Tibial artery (tissue), 4 donors: ENCODE results near the gene GNAT2.

Experiments used
- DNase-seq, 2 donors: peaks; one replicate each; pipeline ENCODE4 v3.0.0-alpha.2; 2019
- H3K27ac ChIP-seq, 2 donors: fragments of 200-600 bp; sonication (generic) in 1 of 2; 1 replicate in 1 of 2; 2 replicates in 1 of 2; pipeline ENCODE4 v1.5.1; 2018 to 2019; ENCODE audit warnings: mild to moderate bottlenecking in 1 of 2
- H3K27me3 ChIP-seq, 2 donors: fragments of 200-600 bp; sonication (generic) in 1 of 2; one replicate each; pipeline versions ENCODE4 v1.5.1 to v1.6.0; 2016 to 2019
- H3K36me3 ChIP-seq, 3 donors: fragments of 200-600 bp; sonication (generic) in 2 of 3; one replicate each; pipeline ENCODE4 v1.5.1; 2016 to 2019; ENCODE audit warnings: mild to moderate bottlenecking in 2 of 3
- H3K4me1 ChIP-seq, 4 donors: fragments of 200-600 bp; sonication (generic) in 2 of 4; 1 replicate in 3 of 4; 2 replicates in 1 of 4; pipeline ENCODE4 v1.5.1; 2016 to 2019
- H3K4me3 ChIP-seq, 2 donors: fragments of 200-600 bp; sonication (generic) in 1 of 2; 1 replicate in 1 of 2; 2 replicates in 1 of 2; pipeline ENCODE4 v1.5.1; 2018 to 2019; ENCODE audit warnings: mild to moderate bottlenecking in 2 of 2
- H3K9me3 ChIP-seq, 3 donors: fragments of 200-600 bp; sonication (generic) in 1 of 3; one replicate each; pipeline ENCODE4 v1.5.1; 2016 to 2019
- intact Hi-C: fragments of 100-400 bp; cut with DNase I; formaldehyde crosslinking; loops from one replicate; pipeline ENCODE4 v1.15.0; 2023; ENCODE audit warnings: low total_unique reads
- TF ChIP-seq, protein P1 (sequence below), 2 experiments: fragments of 200-600 bp in 1 of 2; fragments of 450-650 bp in 1 of 2; IDR thresholded peaks; one replicate each; pipeline ENCODE4 v1.5.1; 2017 to 2019; ENCODE audit warnings: antibody characterized with exemption in 2 of 2, mild to moderate bottlenecking in 1 of 2, moderate library complexity in 1 of 2

Gene GNAT2

DNA sequence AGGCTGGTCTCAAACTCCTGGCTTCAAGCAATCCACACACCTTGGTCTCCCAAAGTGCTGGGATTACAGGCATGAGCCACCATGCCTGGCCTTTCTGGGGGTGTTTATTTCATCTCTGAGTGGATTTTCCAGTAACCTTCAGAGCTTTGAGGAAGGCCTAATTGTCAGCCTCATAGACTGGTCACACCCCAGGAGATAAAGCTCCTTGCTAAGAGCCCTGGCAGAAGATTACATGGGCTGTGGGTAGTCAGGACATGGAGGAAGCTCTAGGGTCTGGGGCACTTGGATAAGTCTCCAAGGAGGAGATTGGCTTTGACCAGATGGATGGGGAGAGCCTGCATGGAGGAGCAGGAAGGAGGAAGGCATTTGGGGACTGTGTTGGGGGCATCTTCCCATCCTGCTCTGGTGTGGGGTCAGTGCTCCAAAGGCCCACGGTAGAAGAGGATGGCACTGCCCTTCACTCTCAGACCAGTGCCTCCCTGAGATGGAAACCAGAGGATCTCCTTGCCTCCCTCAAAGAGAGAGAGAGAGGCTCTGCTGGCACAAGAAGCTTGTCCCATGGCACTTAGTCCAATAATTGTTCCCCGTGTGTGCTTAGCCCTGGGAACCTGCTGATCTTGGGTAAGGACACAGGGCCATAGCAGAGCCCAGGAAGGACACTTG is 21.8 kb upstream of the GNAT2 start:
- peak in 1 of 2 donors; percentile 52 for DNase-seq
- Histone ChIP-seq H3K27me3 (no peaks in the 10 kb centered on the region), H3K9me3 (no peaks in the 10 kb centered on the region), H3K27ac (no peak overlapping the region), H3K4me1 (peaks cover 0 to 14% (median 6%) of the 10 kb centered on the region in 4 donors), H3K4me3 (no peak overlapping the region), H3K36me3 (no peaks in the 10 kb centered on the region)
- intact Hi-C loops, result loop anchor here (5.0 kb wide), 2 partner anchors 46 to 131 kb away; partner anchors contain the start of gene GSTM1
- TF ChIP-seq, protein P1, sequence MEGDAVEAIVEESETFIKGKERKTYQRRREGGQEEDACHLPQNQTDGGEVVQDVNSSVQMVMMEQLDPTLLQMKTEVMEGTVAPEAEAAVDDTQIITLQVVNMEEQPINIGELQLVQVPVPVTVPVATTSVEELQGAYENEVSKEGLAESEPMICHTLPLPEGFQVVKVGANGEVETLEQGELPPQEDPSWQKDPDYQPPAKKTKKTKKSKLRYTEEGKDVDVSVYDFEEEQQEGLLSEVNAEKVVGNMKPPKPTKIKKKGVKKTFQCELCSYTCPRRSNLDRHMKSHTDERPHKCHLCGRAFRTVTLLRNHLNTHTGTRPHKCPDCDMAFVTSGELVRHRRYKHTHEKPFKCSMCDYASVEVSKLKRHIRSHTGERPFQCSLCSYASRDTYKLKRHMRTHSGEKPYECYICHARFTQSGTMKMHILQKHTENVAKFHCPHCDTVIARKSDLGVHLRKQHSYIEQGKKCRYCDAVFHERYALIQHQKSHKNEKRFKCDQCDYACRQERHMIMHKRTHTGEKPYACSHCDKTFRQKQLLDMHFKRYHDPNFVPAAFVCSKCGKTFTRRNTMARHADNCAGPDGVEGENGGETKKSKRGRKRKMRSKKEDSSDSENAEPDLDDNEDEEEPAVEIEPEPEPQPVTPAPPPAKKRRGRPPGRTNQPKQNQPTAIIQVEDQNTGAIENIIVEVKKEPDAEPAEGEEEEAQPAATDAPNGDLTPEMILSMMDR (IDR thresholded peaks at IDR 0.05), result no peak

- intact Hi-C loops, result loop anchor here (5.0 kb wide), 2 partner anchors 47 to 132 kb away; partner anchors contain the start of gene GSTM1
- Histone ChIP-seq H3K27me3 (no peaks in the 10 kb centered on the region), H3K36me3 (no peaks in the 10 kb centered on the region), H3K4me3 (no peak overlapping the region), H3K27ac (no peak overlapping the region), H3K4me1 (peaks cover 0 to 17% (median 6%) of the 10 kb centered on the region in 4 donors), H3K9me3 (no peaks in the 10 kb centered on the region)
- TF ChIP-seq, protein P1 (IDR thresholded peaks at IDR 0.05), result peak; percentile 89 to 93
- DNase-seq, result peak; percentile 85 to 89
Observed at GRCh38 chr1:109640285-109640865, 21.0 kb upstream of the GNAT2 start.

GRCh38 chr1:109639841-109640184 is 20.4 kb upstream of the GNAT2 start:
- no peaks in the 10 kb centered on the region for H3K36me3 ChIP-seq
- no peaks in the 10 kb centered on the region for H3K9me3 ChIP-seq
- H3K4me3 ChIP-seq, result no peak overlapping the region
- intact Hi-C loops, result loop anchor here (5.0 kb wide), 3 partner anchors 47 to 342 kb away; partner anchors contain the start of genes AHCYL1 and GSTM1
- peak in 1 of 2 donors; percentile 47 for DNase-seq
- no peak overlapping the region for H3K27ac ChIP-seq
- peaks cover 0 to 17% (median 6%) of the 10 kb centered on the region in 4 donors for H3K4me1 ChIP-seq
- TF ChIP-seq, protein P1 (IDR thresholded peaks at IDR 0.05), result no peak
- H3K27me3 ChIP-seq, result no peaks in the 10 kb centered on the region

- H3K27me3 ChIP-seq, result no peaks in the 10 kb centered on the region
- TF ChIP-seq, protein P1 (IDR thresholded peaks at IDR 0.05), result no peak
- DNase-seq, result peak in 1 of 2 donors; percentile 45
Observed at GRCh38 chr1:109639063-109639840, 19.8 kb upstream of the GNAT2 start.

GRCh38 chr1:109637446-109637845 is 18.0 kb upstream of the GNAT2 start:
- Histone ChIP-seq H3K4me1 (peaks cover 0 to 8% (median 0%) of the 10 kb centered on the region in 4 donors), H3K9me3 (no peaks in the 10 kb centered on the region), H3K27ac (no peak overlapping the region), H3K4me3 (no peak overlapping the region), H3K27me3 (no peaks in the 10 kb centered on the region), H3K36me3 (peaks cover 0 to 2% (median 0%) of the 10 kb centered on the region in 3 donors)
- peak in 1 of 2 donors; percentile 35 for DNase-seq
- intact Hi-C loops, result loop anchor here (5.0 kb wide), 1 partner anchor 345 kb away; the partner anchor contains the start of gene AHCYL1
- TF ChIP-seq, protein P1 (IDR thresholded peaks at IDR 0.05), result no peak

More at GRCh38 chr1:109639063-109639840, 19.8 kb upstream of the GNAT2 start:
- Histone ChIP-seq H3K27ac (no peak overlapping the region), H3K4me1 (peaks cover 0 to 17% (median 6%) of the 10 kb centered on the region in 4 donors), H3K36me3 (no peaks in the 10 kb centered on the region), H3K9me3 (no peaks in the 10 kb centered on the region), H3K4me3 (no peak overlapping the region)
- intact Hi-C loops, result loop anchor here (5.0 kb wide), 1 partner anchor 343 kb away; the partner anchor contains the start of gene AHCYL1
